GM19452 (cell line): ENCODE measurements around the gene NELFE.
A peak's percentile ranks its signal among the peaks of the same experiment; 100 is the strongest.
"Not testable (repeated sequence)": the region's sequence is repeated elsewhere in the genome, so short reads cannot be mapped to it uniquely, and the experiment has no call there.

ENCODE experiments used
- ATAC-seq: cut with Tn5 transposase; IDR thresholded peaks from one replicate; pipeline ENCODE4 v1.9.1; 2021; ENCODE audit not compliant: unreplicated experiment

NELFE gene

DNA sequence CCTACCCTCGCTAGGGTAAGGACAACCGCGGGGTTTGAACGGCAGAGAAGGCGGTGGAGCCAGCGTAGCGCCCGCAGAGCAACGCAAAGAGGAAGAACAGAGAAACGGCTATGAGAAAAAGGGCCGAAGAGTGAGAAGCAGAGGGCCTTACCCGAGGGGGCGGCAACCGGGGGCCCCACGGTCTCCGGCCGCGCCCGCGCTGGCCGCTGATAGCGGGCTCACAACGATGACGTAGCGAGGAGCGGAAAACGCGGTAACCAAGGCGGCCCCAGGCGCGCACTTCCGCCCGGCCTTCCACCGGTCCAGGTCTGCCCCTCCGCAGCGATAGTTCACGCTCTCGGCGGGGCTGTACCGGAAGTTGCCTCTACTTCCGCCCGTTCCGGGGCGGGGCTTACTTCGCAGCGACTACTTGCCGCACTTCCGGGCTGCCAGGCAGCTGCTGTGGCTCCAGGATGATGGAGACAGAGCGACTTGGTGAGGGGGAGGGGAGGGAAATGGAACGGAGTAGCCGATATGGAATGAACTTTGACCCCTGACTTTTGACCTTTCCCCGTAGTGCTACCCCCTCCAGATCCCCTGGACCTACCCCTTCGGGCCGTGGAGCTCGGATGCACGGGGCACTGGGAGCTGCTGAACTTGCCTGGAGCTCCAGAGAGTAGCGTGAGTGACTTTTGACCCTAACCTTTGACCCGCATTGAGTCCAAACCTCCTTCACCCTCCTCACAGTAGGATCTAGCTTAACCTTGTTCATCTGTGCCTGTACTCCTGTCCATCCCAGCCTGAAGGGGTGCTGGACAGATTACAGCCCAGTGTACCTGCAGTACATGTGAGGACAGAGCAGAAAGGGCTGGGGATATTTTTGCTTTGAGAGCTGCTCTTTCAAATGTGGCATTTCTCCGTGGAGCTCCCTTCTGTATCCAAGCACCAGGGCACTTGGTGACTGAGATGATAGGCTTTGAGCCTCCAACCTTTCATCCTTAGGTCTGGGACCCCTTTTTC is at the start of gene NELFE, which contains the start of gene SKIC2:
NELFE (minus strand) TSS at position 231 of the 999 bp plus-strand sequence. CDS start 525 bp downstream, outside the sequence.
SKIC2 (plus strand) TSS at position 435 of the 999 bp plus-strand sequence; CDS start at position 453, 18 bp downstream.
- ATAC-seq: peak; percentile 99

GRCh38 chr6:32008037-32008436 is 49.3 kb upstream of the NELFE start:
- ATAC-seq: not testable (repeated sequence)

DNA sequence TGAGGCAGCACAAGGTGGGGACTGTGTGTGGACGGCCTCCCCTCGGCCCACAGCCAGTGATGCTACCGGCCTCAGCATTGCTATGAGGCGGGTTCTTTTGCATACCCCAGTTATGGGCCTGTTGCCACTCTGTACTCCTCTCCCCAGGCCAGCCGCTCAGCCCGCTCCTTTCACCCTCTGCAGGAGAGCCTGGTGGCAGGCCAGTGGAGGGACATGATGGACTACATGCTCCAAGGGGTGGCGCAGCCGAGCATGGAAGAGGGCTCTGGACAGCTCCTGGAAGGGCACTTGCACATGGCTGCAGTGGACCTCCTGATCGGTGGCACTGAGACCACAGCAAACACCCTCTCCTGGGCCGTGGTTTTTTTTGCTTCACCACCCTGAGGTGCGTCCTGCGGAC is 48.3 kb upstream of the NELFE start:
- not testable (repeated sequence) for ATAC-seq

DNA sequence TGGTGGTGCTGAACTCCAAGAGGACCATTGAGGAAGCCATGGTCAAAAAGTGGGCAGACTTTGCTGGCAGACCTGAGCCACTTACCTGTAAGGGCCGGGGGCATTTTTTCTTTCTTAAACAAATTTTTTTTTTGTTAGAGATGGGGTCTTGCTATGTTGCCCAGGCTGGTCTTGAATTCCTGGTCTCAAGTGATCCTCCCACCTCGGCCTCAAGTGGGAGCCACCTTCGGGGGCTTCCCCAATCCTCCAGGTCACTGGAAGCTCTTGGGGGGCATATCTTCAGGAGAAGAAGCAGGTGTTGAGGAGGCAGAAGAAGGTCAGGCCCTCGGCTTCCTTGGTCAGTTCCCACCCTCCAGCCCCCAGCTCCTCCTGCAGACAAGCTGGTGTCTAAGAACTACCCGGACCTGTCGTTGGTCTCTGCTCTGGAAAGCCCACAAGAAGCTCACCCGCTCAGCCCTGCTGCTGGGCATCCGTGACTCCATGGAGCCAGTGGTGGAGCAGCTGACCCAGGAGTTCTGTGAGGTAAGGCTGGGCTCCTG is 47.3 kb upstream of the NELFE start:
- not testable (repeated sequence) for ATAC-seq

- not testable (repeated sequence) for ATAC-seq
Observed at GRCh38 chr6:32005538-32005880, 46.7 kb upstream of the NELFE start.

- ATAC-seq: not testable (repeated sequence)
Observed at GRCh38 chr6:32004864-32005537, 46.2 kb upstream of the NELFE start.

DNA sequence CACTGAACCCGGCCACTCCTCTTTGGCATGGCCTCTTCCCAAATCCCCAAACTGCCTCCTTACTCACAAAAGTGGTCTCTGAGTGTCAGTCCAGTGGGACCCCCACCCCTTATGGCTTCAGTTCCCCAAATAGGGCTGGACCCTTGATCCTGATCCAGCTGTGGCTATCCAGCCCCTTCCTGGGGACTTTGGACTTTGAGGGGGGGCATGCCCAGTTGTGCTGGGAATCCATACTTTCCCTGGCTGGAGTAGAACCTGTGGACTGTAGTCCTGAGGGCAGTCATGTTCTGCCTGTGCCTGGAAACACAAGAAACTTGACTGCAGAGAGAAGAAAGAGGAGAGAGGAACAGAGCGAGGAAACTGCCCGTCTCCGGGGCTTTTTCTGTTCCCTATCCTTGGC is 45.6 kb upstream of the NELFE start:
- ATAC-seq: not testable (repeated sequence)

DNA sequence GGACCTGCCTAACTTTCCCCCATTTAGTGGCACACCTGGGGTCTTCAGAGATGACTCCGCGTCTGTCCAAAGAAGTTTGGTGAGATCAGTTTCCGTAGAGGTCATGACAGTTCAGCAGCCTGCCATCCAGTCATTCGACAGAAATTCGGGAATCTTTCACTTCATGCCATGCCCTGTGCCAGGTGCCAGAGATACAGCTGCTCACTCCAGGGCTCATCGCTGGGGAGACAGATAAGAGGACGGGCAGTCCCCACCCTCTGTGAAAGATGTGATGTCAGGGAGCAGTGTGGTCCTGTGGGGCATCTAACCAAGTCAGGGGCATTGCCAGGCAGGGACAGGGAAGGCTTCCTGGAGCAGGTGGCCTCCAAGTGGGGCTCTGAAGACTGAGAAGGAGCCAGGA is 44.5 kb upstream of the NELFE start:
- ATAC-seq: not testable (repeated sequence)

GRCh38 chr6:32002546-32003268 is 43.9 kb upstream of the NELFE start:
- not testable (repeated sequence) for ATAC-seq

DNA sequence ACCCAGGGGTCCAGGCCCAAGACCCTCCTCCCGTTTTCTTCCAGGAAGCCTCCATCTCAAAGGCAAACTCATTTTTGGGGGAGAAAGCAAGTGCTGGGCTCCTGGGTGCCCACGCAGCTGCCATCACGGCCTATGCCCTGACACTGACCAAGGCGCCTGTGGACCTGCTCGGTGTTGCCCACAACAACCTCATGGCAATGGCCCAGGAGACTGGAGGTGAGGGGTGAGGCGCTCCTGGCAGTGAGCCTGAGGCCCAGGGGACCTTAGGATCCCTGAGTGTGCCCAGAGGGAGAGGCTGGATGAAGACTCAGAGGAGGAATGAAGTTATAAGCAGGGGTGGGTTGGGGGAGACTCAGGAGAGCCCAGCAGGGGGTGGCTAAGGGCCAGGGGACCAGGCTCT is 37.6 kb upstream of the NELFE start:
- not testable (repeated sequence) for ATAC-seq

GRCh38 chr6:31994421-31994820 is 35.6 kb upstream of the NELFE start:
- ATAC-seq: not testable (repeated sequence)

DNA sequence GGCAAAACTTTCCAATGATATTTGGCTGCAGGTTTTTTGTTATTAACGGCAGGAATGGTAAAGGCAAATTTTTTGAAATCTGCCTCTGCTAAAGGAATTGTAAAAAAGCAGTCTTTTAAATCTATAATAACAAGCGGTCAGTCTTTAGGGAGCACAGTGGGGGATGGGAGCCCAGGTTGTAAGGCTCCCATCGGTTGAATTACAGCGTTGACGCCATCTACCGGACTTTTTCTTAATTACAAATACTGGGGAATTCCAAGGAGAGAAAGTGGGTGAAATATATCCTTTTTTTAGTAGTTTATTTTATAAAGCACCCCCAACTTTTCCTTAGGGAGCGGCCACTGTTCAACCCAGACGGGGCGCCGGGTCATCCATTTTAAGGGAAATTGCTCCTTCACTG is 30.6 kb upstream of the NELFE start:
- ATAC-seq: not testable (repeated sequence)

DNA sequence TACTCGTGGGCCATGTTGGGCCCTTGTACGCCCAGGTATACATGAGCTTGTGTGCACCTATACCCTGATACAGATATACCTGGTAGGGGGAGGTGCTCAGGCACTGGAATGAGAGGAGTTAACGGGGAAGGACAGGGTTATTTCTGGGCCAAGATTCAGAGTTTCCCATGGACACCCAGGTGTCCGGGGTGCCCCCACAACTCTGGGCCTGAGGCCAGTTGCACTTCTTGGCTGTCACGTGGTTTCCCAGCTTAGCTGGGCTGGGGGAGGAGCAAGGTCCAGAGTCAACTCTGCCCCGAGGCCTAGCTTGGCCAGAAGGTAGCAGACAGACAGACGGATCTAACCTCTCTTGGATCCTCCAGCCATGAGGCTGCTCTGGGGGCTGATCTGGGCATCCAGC is 23.0 kb upstream of the NELFE start, which contains the start of gene C4A:
C4A (plus strand) TSS at position 314 of the 400 bp plus-strand sequence; CDS start at position 365, 51 bp downstream.
- ATAC-seq: not testable (repeated sequence)

GRCh38 chr6:31980998-31981397 is 22.2 kb upstream of the NELFE start:
- not testable (repeated sequence) for ATAC-seq

- ATAC-seq: not testable (repeated sequence)
Observed at GRCh38 chr6:31980195-31980876, 21.6 kb upstream of the NELFE start.

DNA sequence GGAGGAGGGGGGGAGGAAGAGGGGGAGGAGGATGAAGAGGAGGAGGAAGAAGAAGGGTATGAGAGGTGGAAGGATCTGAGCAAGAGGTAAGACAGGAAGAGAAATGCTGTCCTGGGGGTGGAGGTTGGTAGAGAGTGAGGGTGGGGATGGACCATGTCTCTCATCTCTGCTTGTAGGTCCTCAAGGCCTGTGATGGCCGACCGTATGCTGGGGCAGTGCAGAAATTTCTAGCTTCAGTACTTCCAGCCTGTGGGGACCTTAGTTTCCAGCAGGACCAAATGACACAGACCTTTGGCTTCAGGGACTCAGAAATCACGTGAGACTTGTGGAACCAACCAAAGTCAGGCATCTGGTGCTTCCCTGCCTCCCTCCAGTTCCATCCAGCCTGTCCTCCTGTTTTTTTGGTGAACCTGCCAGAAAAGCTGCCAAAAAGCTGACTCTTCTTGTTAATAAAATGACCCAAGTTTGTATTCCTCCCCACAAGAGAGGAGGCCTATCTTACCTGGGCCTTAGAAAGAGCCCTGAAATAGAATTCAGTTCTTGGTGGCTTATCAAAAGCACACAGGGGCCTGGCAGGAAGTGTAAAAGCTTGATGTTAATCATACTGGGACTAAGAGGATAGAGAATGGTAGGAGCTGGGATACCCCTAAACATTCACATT is 20.6 kb upstream of the NELFE start:
- no peak for ATAC-seq

DNA sequence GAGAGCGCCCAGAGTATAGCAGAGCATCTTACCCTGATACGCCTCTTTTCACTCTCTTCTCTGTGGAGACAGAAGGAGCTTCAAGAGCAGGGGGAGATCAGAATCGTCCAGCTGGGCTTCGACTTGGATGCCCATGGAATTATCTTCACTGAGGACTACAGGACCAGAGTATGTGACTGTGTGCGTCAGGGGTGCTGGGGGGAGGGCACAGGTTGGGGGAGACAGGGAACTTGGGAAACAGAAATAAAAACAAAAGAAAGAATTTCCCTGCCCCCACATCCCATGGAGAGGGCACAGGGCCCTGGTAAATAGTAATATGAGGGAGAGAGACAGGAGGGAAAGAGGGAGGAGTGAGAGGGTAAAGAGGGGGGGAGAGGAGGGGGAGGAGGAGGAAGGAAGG is 20.1 kb upstream of the NELFE start:
- ATAC-seq: no peak

GRCh38 chr6:31977816-31978431 is 19.2 kb upstream of the NELFE start:
- ATAC-seq: no peak

DNA sequence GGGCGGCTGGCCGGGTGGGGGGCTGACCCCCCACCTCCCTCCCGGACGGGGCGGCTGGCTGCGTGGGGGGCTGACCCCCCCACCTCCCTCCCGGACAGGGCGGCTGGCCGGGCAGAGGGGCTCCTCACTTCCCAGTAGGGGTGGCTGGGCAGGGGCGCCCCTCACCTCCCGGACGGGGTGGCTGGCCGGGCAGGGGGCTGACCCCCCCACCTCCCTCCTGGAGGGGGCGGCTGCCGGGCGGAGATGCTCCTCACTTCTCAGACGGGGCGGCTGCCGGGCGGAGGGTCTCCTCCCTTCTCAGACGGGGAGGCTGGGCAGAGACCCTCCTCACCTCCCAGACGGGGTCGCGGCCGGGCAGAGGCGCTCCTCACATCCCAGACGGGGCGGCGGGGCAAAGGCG is 17.3 kb upstream of the NELFE start:
- not testable (repeated sequence) for ATAC-seq
